Breast epithelium (tissue), 3 donors: ENCODE data around the gene ADAMTSL4.

Experiments
- CTCF ChIP-seq, 3 donors: fragments of 450-650 bp; IDR thresholded peaks; one replicate each; pipeline ENCODE4 v1.5.1; 2016 to 2017; ENCODE audit warnings: antibody characterized with exemption in 3 of 3, mild to moderate bottlenecking in 3 of 3, moderate library complexity in 3 of 3
- POLR2A ChIP-seq: fragments of 450-650 bp; IDR thresholded peaks from one replicate; pipeline ENCODE4 v1.6.1; 2016; ENCODE audit warnings: antibody characterized with exemption, mild to moderate bottlenecking, moderate library complexity
- POLR2AphosphoS5 ChIP-seq, 3 donors: sonication (generic); formaldehyde crosslinking; IDR thresholded peaks; one replicate each; pipeline ENCODE4 v1.6.1; 2017; ENCODE audit warnings: antibody characterized with exemption in 3 of 3

GRCh38 chr1:150557065-150557600, 7.9 kb downstream of the ADAMTSL4 start:
- no peak for TF ChIP-seq CTCF (IDR thresholded peaks at IDR 0.05)
- no peak for TF ChIP-seq POLR2AphosphoS5 (IDR thresholded peaks at IDR 0.05)
- no peak for TF ChIP-seq POLR2A
